ENCODE results near the gene AZU1. TPM values are rescaled to one million over a fixed set of nuclear protein-coding genes. Genes with fewer than 3 reads are reported as not detected.

The AZU1 gene
- total RNA-seq, 4 donors from 2014 or later, result 0.68 TPM; not detected in 3

DNA sequence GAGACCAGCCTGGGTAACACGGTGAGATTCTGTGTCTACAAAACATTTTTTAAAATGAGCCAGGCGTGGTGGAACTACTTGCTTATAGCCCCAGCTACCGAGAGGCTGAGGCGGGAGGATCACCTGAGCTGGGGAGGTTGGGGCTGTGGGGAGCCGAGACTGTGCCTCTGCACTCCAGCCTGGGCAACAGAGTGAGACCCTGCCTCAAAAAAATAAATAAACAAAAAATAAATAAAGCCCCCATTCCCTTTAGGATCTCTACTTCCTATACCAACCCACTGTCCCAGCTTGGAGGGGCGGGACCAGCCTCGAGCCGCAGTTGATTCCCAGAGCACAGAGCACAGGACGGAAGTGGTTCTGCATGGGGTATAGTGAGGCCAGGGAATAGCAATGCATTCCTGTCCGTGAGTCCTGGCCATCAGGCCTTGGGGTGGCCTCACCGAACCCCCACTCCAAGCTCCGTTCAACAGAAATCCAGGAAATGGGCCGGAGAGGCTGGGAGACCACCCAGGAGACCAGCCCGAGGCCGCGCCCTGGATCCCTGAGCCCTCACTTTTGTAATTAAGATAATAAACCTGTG is 35.2 kb upstream of the AZU1 start:
- TF ChIP-seq, protein P1, sequence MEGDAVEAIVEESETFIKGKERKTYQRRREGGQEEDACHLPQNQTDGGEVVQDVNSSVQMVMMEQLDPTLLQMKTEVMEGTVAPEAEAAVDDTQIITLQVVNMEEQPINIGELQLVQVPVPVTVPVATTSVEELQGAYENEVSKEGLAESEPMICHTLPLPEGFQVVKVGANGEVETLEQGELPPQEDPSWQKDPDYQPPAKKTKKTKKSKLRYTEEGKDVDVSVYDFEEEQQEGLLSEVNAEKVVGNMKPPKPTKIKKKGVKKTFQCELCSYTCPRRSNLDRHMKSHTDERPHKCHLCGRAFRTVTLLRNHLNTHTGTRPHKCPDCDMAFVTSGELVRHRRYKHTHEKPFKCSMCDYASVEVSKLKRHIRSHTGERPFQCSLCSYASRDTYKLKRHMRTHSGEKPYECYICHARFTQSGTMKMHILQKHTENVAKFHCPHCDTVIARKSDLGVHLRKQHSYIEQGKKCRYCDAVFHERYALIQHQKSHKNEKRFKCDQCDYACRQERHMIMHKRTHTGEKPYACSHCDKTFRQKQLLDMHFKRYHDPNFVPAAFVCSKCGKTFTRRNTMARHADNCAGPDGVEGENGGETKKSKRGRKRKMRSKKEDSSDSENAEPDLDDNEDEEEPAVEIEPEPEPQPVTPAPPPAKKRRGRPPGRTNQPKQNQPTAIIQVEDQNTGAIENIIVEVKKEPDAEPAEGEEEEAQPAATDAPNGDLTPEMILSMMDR (IDR thresholded peaks at IDR 0.05; ENCODE audit: low read depth), result no peak

DNA sequence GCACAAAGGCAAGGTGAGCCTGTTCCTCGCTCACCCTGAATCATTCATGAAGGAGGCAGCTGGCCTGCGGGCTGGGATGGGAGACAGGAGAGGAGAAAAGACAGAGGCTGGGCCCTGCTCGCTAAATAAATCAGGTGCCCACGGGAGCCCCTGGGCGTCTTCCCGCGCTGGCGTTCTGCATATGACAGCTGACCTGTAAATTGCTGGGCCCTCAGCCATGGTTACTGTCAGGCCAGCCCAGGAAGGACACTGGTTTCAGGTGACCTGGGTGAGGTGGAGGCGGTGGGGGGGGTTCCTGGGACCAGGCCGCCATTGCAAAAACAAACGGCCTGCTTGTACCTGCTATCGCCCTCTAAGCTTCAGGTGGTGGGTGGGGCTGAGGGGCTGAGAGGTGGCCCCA is 33.8 kb upstream of the AZU1 start:
- TF ChIP-seq, protein P1 (IDR thresholded peaks at IDR 0.05; ENCODE audit: low read depth), result no peak

DNA sequence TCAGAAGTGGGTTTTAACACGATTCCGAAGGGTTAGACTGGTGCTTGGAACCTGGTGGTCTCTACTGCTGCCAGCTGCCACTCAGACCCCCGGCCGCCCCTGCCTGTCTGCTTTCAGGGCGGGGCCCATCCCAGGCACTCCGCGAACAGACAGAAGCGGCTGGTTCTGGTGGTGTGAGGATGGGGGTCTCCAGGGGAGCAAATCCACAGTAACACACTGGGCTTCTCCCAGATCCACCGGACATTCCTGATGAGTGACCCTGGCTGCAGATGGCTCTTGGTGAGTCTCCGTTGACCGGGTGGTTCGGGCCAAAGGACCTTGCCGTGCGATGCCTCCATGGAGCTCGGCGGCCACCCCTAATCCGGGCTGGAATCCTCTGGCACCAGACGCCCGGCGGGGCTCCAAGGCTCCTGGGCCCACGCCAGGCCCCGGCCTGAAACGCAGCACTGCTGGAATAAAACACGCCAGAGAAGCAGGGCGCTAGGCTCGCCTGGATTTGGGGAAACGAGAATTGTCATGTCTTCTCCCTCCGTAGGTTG is 32.5 kb upstream of the AZU1 start:
- TF ChIP-seq, protein P1 (IDR thresholded peaks at IDR 0.05; ENCODE audit: low read depth), result no peak

DNA sequence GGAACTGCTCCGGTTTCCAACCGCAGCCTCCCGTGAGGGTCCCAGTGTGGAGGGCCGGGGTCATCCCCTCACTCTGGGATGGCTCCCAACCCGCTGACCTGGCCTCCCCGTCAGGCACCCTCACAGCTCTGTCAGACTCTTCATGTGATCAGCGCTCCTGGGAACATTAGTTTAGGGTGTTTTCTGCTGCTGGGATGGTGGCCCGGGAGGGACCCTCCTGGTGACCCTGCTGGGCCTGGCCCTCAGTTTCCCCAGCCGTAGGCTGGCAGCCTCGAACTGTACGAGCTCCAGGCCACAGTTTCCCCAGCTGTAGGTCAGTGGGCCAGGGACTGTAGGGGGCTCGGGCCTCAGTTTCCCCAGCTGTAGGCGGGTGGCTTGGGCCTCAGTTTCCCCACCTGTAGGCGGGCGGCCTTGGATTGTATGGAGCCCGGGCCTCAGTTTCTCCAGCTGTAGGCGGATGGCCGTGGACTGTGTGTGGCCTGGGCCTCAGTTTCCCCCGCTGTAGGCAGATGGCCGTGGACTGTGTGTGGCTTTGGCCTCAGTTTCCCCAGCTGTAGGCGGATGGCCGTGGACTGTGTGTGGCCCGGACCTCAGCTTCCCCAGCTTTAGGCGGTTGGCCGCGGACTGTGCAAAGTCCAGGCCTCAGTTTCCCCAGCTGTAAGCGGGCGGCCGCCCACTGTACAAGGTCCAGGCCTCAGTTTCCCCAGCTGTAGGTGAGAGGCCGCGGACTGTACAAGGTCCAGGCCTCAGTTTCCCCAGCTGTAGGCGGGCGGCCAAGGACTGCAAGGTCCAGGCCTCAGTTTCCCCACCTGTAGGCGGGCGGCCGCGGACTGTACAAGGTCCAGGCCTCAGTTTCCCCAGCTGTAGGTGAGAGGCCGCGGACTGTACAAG is 31.7 kb upstream of the AZU1 start:
- TF ChIP-seq, protein P1 (IDR thresholded peaks at IDR 0.05; ENCODE audit: low read depth), result no peak

DNA sequence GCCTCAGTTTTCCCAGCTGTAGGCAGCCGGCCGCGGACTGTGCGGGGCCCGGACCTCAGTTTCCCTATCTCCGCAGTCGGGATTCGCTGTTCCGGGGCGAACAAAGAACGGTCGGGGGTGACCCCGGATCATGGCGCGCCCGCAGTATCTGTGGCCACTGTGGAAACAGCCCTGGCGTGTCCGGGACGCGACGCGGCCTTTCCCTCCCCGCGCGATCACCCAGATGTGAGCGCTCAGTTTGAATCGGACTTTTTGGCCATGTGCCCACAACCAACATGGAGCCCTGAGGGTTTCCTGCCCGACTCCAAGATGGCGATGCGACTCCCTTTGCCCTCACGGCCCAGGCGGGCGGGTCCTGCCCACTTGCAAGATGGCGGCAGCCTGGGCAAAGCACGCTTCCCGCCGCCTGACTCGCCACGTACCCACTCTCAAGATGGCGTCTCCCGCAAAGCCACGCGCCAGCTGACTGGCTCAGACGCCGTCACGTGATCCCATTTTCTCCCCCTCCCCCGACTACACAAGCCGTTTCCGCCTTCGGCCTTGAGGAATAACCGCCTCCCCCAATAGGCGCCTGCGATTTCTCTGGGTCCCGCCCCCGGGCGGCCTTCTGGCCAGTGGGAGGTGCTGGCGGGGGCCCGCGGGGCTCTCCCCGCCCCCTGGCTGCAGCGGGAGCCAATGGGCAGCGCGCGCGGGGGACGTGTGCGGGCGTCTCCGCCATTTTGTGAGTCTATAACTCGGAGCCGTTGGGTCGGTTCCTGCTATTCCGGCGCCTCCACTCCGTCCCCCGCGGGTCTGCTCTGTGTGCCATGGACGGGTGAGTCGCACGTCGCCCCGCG is 30.7 kb upstream of the AZU1 start, which contains the start of gene PTBP1:
Gene PTBP1, plus strand, starts transcription at position 761 of the 836 bp plus-strand sequence. Its CDS starts 46 bp downstream, at position 807.
- TF ChIP-seq, protein P1 (IDR thresholded peaks at IDR 0.05; ENCODE audit: low read depth), result no peak

DNA sequence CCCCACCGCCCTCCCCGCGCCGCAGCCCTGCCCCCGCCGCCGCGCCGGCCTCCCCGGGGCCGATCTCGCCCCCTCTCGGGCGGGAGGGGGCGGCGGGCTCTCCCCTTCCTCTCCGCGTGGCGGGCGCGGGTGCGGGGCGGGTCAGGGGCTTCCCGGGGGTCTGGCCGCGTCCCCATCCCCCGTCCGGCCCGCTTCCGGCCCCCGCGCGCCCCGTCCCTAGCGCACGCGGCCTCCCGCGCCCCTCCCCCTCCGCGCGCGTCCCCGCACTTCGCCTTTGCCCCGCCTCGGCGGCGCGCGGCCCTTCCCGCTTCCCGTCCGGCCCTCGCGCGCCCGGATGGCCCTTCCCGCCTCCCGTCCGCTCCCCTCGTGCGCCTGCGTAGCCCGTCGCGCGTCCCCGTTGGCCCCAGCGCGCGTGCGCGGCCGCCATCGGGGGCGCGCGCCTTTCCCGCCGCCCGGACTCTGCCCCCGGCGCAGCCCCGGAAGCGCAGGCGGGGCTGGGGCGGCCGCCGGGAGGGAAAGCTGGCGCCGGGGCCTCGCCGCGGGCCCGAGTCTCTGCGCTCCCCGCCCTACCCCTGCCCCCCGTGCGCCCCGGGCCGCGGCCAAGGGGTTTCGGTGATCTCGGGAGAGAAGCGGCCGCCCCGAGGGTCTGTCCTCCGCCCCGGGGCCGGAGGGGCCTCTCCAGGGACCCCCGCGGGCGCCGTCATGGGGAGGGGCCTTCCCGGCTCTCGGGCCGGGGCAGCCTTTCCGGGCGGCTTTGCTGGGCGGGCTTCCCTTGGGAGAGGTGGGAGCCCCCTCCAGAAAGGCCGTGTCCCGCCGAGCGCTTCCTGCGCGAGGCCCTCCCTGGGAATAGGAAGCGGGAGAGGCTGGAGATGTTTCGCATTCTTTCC is 29.9 kb upstream of the AZU1 start:
- TF ChIP-seq, protein P1 (IDR thresholded peaks at IDR 0.05; ENCODE audit: low read depth), result no peak
